ENCODE results near the gene LRP5.

- TF ChIP-seq CUX1 (CRISPR knock-in tag; IDR thresholded peaks at IDR 0.05), result no peak
- TF ChIP-seq JUNB (CRISPR knock-in tag; conservative IDR thresholded peaks at IDR 0.05), result no peak
- TF ChIP-seq YY1 (IDR thresholded peaks at IDR 0.05; ENCODE audit: borderline replicate concordance in 1 of 3, control insufficient read depth in 1 of 3, extremely low read depth in 1 of 3, insufficient read depth in 3 of 3, insufficient read length in 1 of 3, insufficient replicate concordance in 2 of 3, low read depth in 1 of 3, low read length in 2 of 3), result no peak
Measured at GRCh38 chr11:68468217-68468828, 155.9 kb downstream of the LRP5 start.

All from K562 (cell line).